ENCODE data around the gene BCORL1. TPM values are rescaled to one million over a fixed set of nuclear protein-coding genes. Genes with fewer than 3 reads are reported as not detected.

Gene BCORL1
- total and polyA plus RNA-seq, 2 donors (not counting 1 experiment from before 2014, with no cell fraction given): 1.9 to 14.3 TPM

GRCh38 chrX:130082244-130083106 lies 100.0 kb downstream of the BCORL1 start:
- H3K9me3 Mint-ChIP-seq (ENCODE audit: insufficient read depth): no peaks in the 10 kb centered on the region
- no peaks in the 10 kb centered on the region for H4K20me1 ChIP-seq (ENCODE audit: control insufficient read depth, insufficient read depth, low read length, poor library complexity, severe bottlenecking)
- H3K9me3 ChIP-seq (ENCODE audit: control extremely low read depth in 1 of 3, control insufficient read depth in 2 of 3, insufficient read depth in 1 of 3, low read length in 2 of 3): no peaks in the 10 kb centered on the region
- intact Hi-C loops (cut with micrococcal nuclease): loop anchor here (1.0 to 5.0 kb wide), 3 partner anchors 26 to 85 kb away; partner anchors contain the start of gene AIFM1
- peak overlapping the region; percentile 77 for H3K27ac Mint-ChIP-seq
- peak overlapping the region in 4 of 5 experiments; percentile 37 to 65 (median 50) for H3K4me3 ChIP-seq (ENCODE audit: control extremely low read depth in 1 of 5, extremely low read depth in 1 of 5, insufficient read depth in 1 of 5, low read depth in 2 of 5, low read length in 4 of 5)
- peak overlapping the region; percentile 58 for H3K9ac ChIP-seq (ENCODE audit: low read length)
- H2AFZ ChIP-seq (ENCODE audit: insufficient read depth, low read depth, low read length, poor library complexity, severe bottlenecking): peak overlapping the region; percentile 70
- H3K4me2 ChIP-seq (replicated peaks; ENCODE audit: low read depth, low read length, poor library complexity, severe bottlenecking): peak overlapping the region; percentile 87
- ATAC-seq (ENCODE audit: low read depth) (peak; percentile 67), DNase-seq (peak; percentile 78)
- ChIA-PET POLR2A (interaction anchor here (0.6 to 2.0 kb wide), 7 partner anchors 10 to 109 kb away, joined by 4 to 9 read pairs (median 4); no protein-coding TSS in a partner anchor), CTCF (interaction anchor here (0.6 to 6.6 kb wide), 17 partner anchors 10 to 121 kb away, joined by 3 to 164 read pairs (median 5); partner anchors contain the start of genes AIFM1 and RAB33A)
- H3K4me3 Mint-ChIP-seq: peak overlapping the region; percentile 88
- WGBS (ENCODE audit: insufficient coverage): 0% methylated on average over 7 of the region's 28 CpGs
- peaks cover 64% of the 10 kb centered on the region for H3K4me1 Mint-ChIP-seq
- no peaks in the 10 kb centered on the region for H3K27me3 ChIP-seq (replicated peaks in 1 of 4; ENCODE audit: control extremely low read depth in 1 of 4, control insufficient read depth in 3 of 4, insufficient read depth in 4 of 4, low read length in 3 of 4)
- H3K4me1 ChIP-seq (ENCODE audit: control insufficient read depth in 2 of 2, insufficient read depth in 2 of 2, low read length in 2 of 2): peaks cover 58 to 65% of the 10 kb centered on the region in 2 donors
- H3K27ac ChIP-seq (ENCODE audit: low read length in 2 of 2): peak overlapping the region; percentile 64 to 74
- no peaks in the 10 kb centered on the region for H3K27me3 Mint-ChIP-seq
- peaks cover 47% of the 10 kb centered on the region for H3K79me2 ChIP-seq (ENCODE audit: control insufficient read depth, insufficient read depth, low read length)
- no peak for TF ChIP-seq EZH2 (IDR thresholded peaks at IDR 0.05; ENCODE audit: borderline replicate concordance, insufficient read depth, low read depth, low read length, poor library complexity, severe bottlenecking)
- TF ChIP-seq, protein P1, sequence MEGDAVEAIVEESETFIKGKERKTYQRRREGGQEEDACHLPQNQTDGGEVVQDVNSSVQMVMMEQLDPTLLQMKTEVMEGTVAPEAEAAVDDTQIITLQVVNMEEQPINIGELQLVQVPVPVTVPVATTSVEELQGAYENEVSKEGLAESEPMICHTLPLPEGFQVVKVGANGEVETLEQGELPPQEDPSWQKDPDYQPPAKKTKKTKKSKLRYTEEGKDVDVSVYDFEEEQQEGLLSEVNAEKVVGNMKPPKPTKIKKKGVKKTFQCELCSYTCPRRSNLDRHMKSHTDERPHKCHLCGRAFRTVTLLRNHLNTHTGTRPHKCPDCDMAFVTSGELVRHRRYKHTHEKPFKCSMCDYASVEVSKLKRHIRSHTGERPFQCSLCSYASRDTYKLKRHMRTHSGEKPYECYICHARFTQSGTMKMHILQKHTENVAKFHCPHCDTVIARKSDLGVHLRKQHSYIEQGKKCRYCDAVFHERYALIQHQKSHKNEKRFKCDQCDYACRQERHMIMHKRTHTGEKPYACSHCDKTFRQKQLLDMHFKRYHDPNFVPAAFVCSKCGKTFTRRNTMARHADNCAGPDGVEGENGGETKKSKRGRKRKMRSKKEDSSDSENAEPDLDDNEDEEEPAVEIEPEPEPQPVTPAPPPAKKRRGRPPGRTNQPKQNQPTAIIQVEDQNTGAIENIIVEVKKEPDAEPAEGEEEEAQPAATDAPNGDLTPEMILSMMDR (IDR thresholded peaks at IDR 0.05): peak; percentile 63
- peaks cover 0 to 7% of the 10 kb centered on the region in 2 experiments for H3K36me3 ChIP-seq (replicated peaks in 1 of 2; ENCODE audit: control extremely low read depth in 1 of 2, control insufficient read depth in 1 of 2, extremely low read depth in 1 of 2, insufficient read depth in 2 of 2, low read length in 1 of 2)

Measured in B cell (primary cell).